ENCODE data around the gene TNFSF18. TPM values are rescaled to one million over a fixed set of nuclear protein-coding genes. Genes with fewer than 3 reads are reported as not detected.

TNFSF18 gene
- total RNA-seq, 1 donor from 2014 or later, result not detected

- Histone ChIP-seq H3K36me3 (no peaks in the 10 kb centered on the region), H3K4me1 (no peaks in the 10 kb centered on the region)
- intact Hi-C loops (cut with DNase I), result no loop called here
These were observed 27.4 kb downstream of the TNFSF18 start for GRCh38 chr1:173023343-173023742.

GRCh38 chr1:173020138-173020750, 30.5 kb downstream of the TNFSF18 start:
- H3K27ac ChIP-seq, result no peak overlapping the region
- H3K4me1 ChIP-seq, result no peaks in the 10 kb centered on the region
- intact Hi-C loops (cut with DNase I), result no loop called here
- H3K9me3 ChIP-seq, result no peaks in the 10 kb centered on the region
- H3K27me3 ChIP-seq, result no peaks in the 10 kb centered on the region
- no peaks in the 10 kb centered on the region for H3K36me3 ChIP-seq
- no peak for DNase-seq (ENCODE audit: extremely low spot score in 2 of 2)
- H3K4me3 ChIP-seq, result no peak overlapping the region
- no peak for TF ChIP-seq POLR2A (IDR thresholded peaks at IDR 0.05)
- no peak for TF ChIP-seq POLR2AphosphoS5 (IDR thresholded peaks at IDR 0.05; ENCODE audit: insufficient read depth in 1 of 2, low read depth in 1 of 2)
- TF ChIP-seq CTCF (IDR thresholded peaks at IDR 0.05), result no peak

More at GRCh38 chr1:173023343-173023742, 27.4 kb downstream of the TNFSF18 start:
- DNase-seq (ENCODE audit: extremely low spot score in 2 of 2), result no peak
- no peak overlapping the region for H3K27ac ChIP-seq
- TF ChIP-seq POLR2A (IDR thresholded peaks at IDR 0.05), result no peak
- no peak for TF ChIP-seq POLR2AphosphoS5 (IDR thresholded peaks at IDR 0.05; ENCODE audit: insufficient read depth in 1 of 2, low read depth in 1 of 2)
- TF ChIP-seq CTCF (IDR thresholded peaks at IDR 0.05), result no peak
- no peaks in the 10 kb centered on the region for H3K9me3 ChIP-seq
- H3K27me3 ChIP-seq, result no peaks in the 10 kb centered on the region
- no peak overlapping the region for H3K4me3 ChIP-seq

- no peak for DNase-seq (ENCODE audit: extremely low spot score in 2 of 2)
These were observed 32.9 kb downstream of the TNFSF18 start for GRCh38 chr1:173017792-173018191.

GRCh38 chr1:173016419-173016818, 34.3 kb downstream of the TNFSF18 start:
- DNase-seq (ENCODE audit: extremely low spot score in 2 of 2), result no peak
- H3K27me3 ChIP-seq, result no peaks in the 10 kb centered on the region
- H3K27ac ChIP-seq, result no peak overlapping the region
- no peaks in the 10 kb centered on the region for H3K9me3 ChIP-seq
- H3K4me1 ChIP-seq, result no peaks in the 10 kb centered on the region
- H3K36me3 ChIP-seq, result no peaks in the 10 kb centered on the region
- TF ChIP-seq CTCF (IDR thresholded peaks at IDR 0.05) (no peak), POLR2A (IDR thresholded peaks at IDR 0.05) (no peak), POLR2AphosphoS5 (IDR thresholded peaks at IDR 0.05; ENCODE audit: insufficient read depth in 1 of 2, low read depth in 1 of 2) (no peak)
- intact Hi-C loops (cut with DNase I), result no loop called here
- no peak overlapping the region for H3K4me3 ChIP-seq

More at GRCh38 chr1:173017792-173018191, 32.9 kb downstream of the TNFSF18 start:
- Histone ChIP-seq H3K27ac (no peak overlapping the region), H3K9me3 (no peaks in the 10 kb centered on the region), H3K4me1 (no peaks in the 10 kb centered on the region), H3K36me3 (no peaks in the 10 kb centered on the region), H3K4me3 (no peak overlapping the region), H3K27me3 (no peaks in the 10 kb centered on the region)
- intact Hi-C loops (cut with DNase I), result no loop called here
- TF ChIP-seq POLR2A (IDR thresholded peaks at IDR 0.05) (no peak), POLR2AphosphoS5 (IDR thresholded peaks at IDR 0.05; ENCODE audit: insufficient read depth in 1 of 2, low read depth in 1 of 2) (no peak), CTCF (IDR thresholded peaks at IDR 0.05) (no peak)

DNA sequence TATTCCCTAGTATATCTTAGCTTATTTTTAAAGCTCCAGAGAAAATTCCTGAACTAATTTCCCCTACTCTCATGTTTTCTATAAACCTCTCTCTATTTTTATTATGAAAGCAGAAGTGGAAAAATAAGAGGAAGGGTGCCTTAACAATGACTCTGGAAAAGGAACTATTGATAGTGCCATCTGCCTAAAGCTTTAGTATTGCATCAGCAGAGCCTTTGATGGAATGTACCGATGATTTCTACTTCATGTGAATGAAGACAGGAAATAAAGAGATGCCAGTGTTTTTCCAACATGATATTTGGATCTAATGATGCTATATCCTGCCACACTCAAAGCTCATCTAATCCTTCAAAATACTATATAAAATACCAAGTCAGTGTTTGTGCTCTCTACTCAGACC, 35.1 kb downstream of the TNFSF18 start:
- no peaks in the 10 kb centered on the region for H3K27me3 ChIP-seq
- H3K9me3 ChIP-seq, result no peaks in the 10 kb centered on the region
- H3K4me3 ChIP-seq, result no peak overlapping the region
- intact Hi-C loops (cut with DNase I), result no loop called here
- DNase-seq (ENCODE audit: extremely low spot score in 2 of 2), result no peak
- H3K27ac ChIP-seq, result no peak overlapping the region
- no peaks in the 10 kb centered on the region for H3K36me3 ChIP-seq
- TF ChIP-seq POLR2AphosphoS5 (IDR thresholded peaks at IDR 0.05; ENCODE audit: insufficient read depth in 1 of 2, low read depth in 1 of 2) (no peak), POLR2A (IDR thresholded peaks at IDR 0.05) (no peak), CTCF (IDR thresholded peaks at IDR 0.05) (no peak)
- no peaks in the 10 kb centered on the region for H3K4me1 ChIP-seq
